B cell (primary cell): Measurements from ENCODE around the gene TLR9. TPM values are rescaled to one million over a fixed set of nuclear protein-coding genes. Genes with fewer than 3 reads are reported as not detected.

ENCODE experiments used
- ATAC-seq: fragments of 200-7000 bp; cut with Tn5 transposase; one replicate; pipeline ENCODE4 v1.10.0; 2021; ENCODE audit warnings: low read depth, mild to moderate bottlenecking, moderate number of reproducible peaks, moderate library complexity
- CTCF ChIA-PET: fragments of 350-600 bp; sonication (Branson Sonifier 250); formaldehyde crosslinking; loops from one replicate; lab custom pipeline; 2021; ENCODE audit warnings: antibody characterized with exemption, inconsistent platforms; lab: Charles Lee
- POLR2A ChIA-PET: fragments of 350-600 bp; sonication (Branson Sonifier 250); formaldehyde crosslinking; loops from one replicate; lab custom pipeline; 2021; ENCODE audit warnings: antibody characterized with exemption; lab: Charles Lee
- DNase-seq: peaks from one replicate; pipeline ENCODE4 v3.0.0; 2013
- H2AFZ ChIP-seq: 2 replicates; pipeline ENCODE4 v1.6.1; 2012; ENCODE audit warnings: mild to moderate bottlenecking, low read depth, low read length; ENCODE audit not compliant: insufficient read depth, poor library complexity, severe bottlenecking
- H3K27ac ChIP-seq, 2 donors: 1 replicate in 1 of 2; 2 replicates in 1 of 2; pipeline ENCODE4 v1.5.1; 2012 to 2013; ENCODE audit warnings: low read length in 2 of 2, mild to moderate bottlenecking in 2 of 2, moderate library complexity in 1 of 2
- H3K27me3 ChIP-seq, 4 experiments: fragments of 200-600 bp in 1 of 4; sonication (generic) in 1 of 4; replicated peaks in 1 of 4; 1 replicate in 2 of 4; 2 replicates in 2 of 4; pipeline versions ENCODE4 v1.6.1 to v1.7.0; 2013 to 2016; ENCODE audit warnings: low read length in 3 of 4, mild to moderate bottlenecking in 2 of 4, mixed read lengths in 1 of 4, moderate library complexity in 1 of 4; ENCODE audit not compliant: insufficient read depth in 4 of 4, control insufficient read depth in 3 of 4; ENCODE audit errors: control extremely low read depth in 1 of 4
- H3K36me3 ChIP-seq, 2 experiments: replicated peaks in 1 of 2; 1 replicate in 1 of 2; 2 replicates in 1 of 2; pipeline versions ENCODE4 v1.6.1 to v1.7.1; 2013; ENCODE audit warnings: low read length in 1 of 2; ENCODE audit not compliant: insufficient read depth in 2 of 2, control insufficient read depth in 1 of 2; ENCODE audit errors: control extremely low read depth in 1 of 2, extremely low read depth in 1 of 2
- H3K4me1 ChIP-seq, 2 donors: fragments of 200-600 bp in 1 of 2; sonication (generic) in 1 of 2; 1 replicate in 1 of 2; 2 replicates in 1 of 2; pipeline versions ENCODE4 v1.5.1 to v1.6.1; 2013 to 2017; ENCODE audit warnings: low read length in 2 of 2; ENCODE audit not compliant: control insufficient read depth in 2 of 2, insufficient read depth in 2 of 2
- H3K4me2 ChIP-seq: replicated peaks from 2 replicates; pipeline ENCODE3; 2012; ENCODE audit warnings: mild to moderate bottlenecking, low read depth, low read length; ENCODE audit not compliant: poor library complexity, severe bottlenecking
- H3K4me3 ChIP-seq, 5 experiments: fragments of 200-600 bp in 1 of 5; sonication (generic) in 1 of 5; 1 replicate in 3 of 5; 2 replicates in 2 of 5; pipeline versions ENCODE4 v1.5.1 to v1.7.0; 2011 to 2016; ENCODE audit warnings: low read length in 4 of 5, mild to moderate bottlenecking in 4 of 5, low read depth in 2 of 5, control low read depth in 1 of 5, moderate library complexity in 1 of 5; ENCODE audit not compliant: insufficient read depth in 1 of 5; ENCODE audit errors: control extremely low read depth in 1 of 5, extremely low read depth in 1 of 5
- H3K79me2 ChIP-seq: fragments of 200-600 bp; sonication (generic); one replicate; pipeline ENCODE4 v1.6.0; 2016; ENCODE audit warnings: low read length; ENCODE audit not compliant: control insufficient read depth, insufficient read depth
- H3K9ac ChIP-seq: fragments of 200-600 bp; sonication (generic); 2 replicates; pipeline ENCODE4 v1.6.1; 2017; ENCODE audit warnings: mild to moderate bottlenecking, low read length, moderate library complexity
- H3K9me3 ChIP-seq, 3 donors: one replicate each; pipeline versions ENCODE4 v1.6.1 to v1.7.1; 2013; ENCODE audit warnings: low read length in 2 of 3; ENCODE audit not compliant: control insufficient read depth in 2 of 3, insufficient read depth in 1 of 3; ENCODE audit errors: control extremely low read depth in 1 of 3
- H4K20me1 ChIP-seq: 2 replicates; pipeline ENCODE4 v1.6.0; 2012; ENCODE audit warnings: mild to moderate bottlenecking, low read length; ENCODE audit not compliant: insufficient read depth, control insufficient read depth, poor library complexity, severe bottlenecking
- H3K27ac Mint-ChIP-seq: one replicate; pipeline ENCODE4 v1.8.0; 2021; ENCODE audit warnings: mixed read lengths
- H3K27me3 Mint-ChIP-seq: one replicate; pipeline ENCODE4 v1.8.0; 2021; ENCODE audit warnings: mixed read lengths
- H3K4me1 Mint-ChIP-seq: one replicate; pipeline ENCODE4 v1.8.0; 2021; ENCODE audit warnings: mixed read lengths
- H3K4me3 Mint-ChIP-seq: one replicate; pipeline ENCODE4 v1.8.0; 2021; ENCODE audit warnings: mixed read lengths
- H3K9me3 Mint-ChIP-seq: one replicate; pipeline ENCODE4 v1.8.0; 2022; ENCODE audit warnings: mixed read lengths; ENCODE audit not compliant: insufficient read depth
- CTCF ChIP-seq: fragments of 200-600 bp; IDR thresholded peaks from one replicate; pipeline ENCODE4 v1.8.0; 2022; ENCODE audit warnings: antibody characterized with exemption, mild to moderate bottlenecking
- EZH2 ChIP-seq: IDR thresholded peaks from 2 replicates; pipeline ENCODE4 v1.6.1; 2012; ENCODE audit warnings: borderline replicate concordance, low read depth, mild to moderate bottlenecking, moderate library complexity, low read length; ENCODE audit not compliant: insufficient read depth, poor library complexity, severe bottlenecking
- WGBS: methylation state at CpG from one replicate; pipeline ENCODE4 v1.1.5; 2013; ENCODE audit warnings: missing lambda C conversion rate; ENCODE audit not compliant: insufficient coverage; 5-methylcytosine and 5-hydroxymethylcytosine counted together
- intact Hi-C: fragments of 100-400 bp; cut with micrococcal nuclease; formaldehyde crosslinking; loops from one replicate; pipeline ENCODE4 v1.10.0; 2022
- polyA plus RNA-seq: library from polyadenylated mRNA; depleted of rRNA; stranded (reverse); fragments of >200 nt; gene quantifications from 2 replicates; pipeline ENCODE4 v1.2.3, GENCODE V29; 2012
- total RNA-seq, 2 donors: library from RNA; stranded (reverse); fragments of 120-200 nt in 1 of 2; gene quantifications; 1 replicate in 1 of 2; 2 replicates in 1 of 2; pipeline versions ENCODE4 v1.2.3 to v1.2.4, GENCODE V29; 2013 to 2022

TLR9 gene
- total and polyA plus RNA-seq, 2 donors (not counting 1 experiment from before 2014, with no cell fraction given): 3.7 to 21.0 TPM

GRCh38 chr3:52238761-52239701 lies 13.6 kb upstream of the TLR9 start, which contains the start of gene TWF2:
Gene TWF2 (minus strand): TSS chr3:52239158. CDS start chr3:52239016, 142 bp downstream.
- Mint-ChIP-seq H3K4me3 (peak within 1 kb of the TSS; percentile 99), H3K27me3 (no peaks in the 10 kb centered on the region), H3K9me3 (no peaks in the 10 kb centered on the region), H3K27ac (peak within 1 kb of the TSS; percentile 93), H3K4me1 (peaks cover 61% of the 10 kb centered on the region)
- TF ChIP-seq EZH2: no peak
- peak; percentile 68 for TF ChIP-seq CTCF
- Histone ChIP-seq H3K4me1 (peaks cover 41 to 56% of the 10 kb centered on the region in 2 donors), H3K4me2 (peak within 1 kb of the TSS; percentile 78), H3K36me3 (peaks cover 6 to 25% of the 10 kb centered on the region in 2 experiments), H3K27me3 (no peaks in the 10 kb centered on the region), H2AFZ (peak within 1 kb of the TSS; percentile 94), H4K20me1 (peaks cover 44% of the 10 kb centered on the region), H3K9ac (peak within 1 kb of the TSS; percentile 83), H3K9me3 (no peaks in the 10 kb centered on the region), H3K79me2 (peaks cover 64% of the 10 kb centered on the region), H3K27ac (peak within 1 kb of the TSS; percentile 53 to 63), H3K4me3 (peak within 1 kb of the TSS; percentile 75 to 99 (median 93))
- intact Hi-C loops: loop anchor here (1.0 kb wide), 4 partner anchors 8 to 39 kb away; partner anchors contain the start of genes TLR9 and WDR82
- CTCF ChIA-PET: interaction anchor here (1.0 to 18.5 kb wide), 5 partner anchors 14 to 100 kb away, joined by 6 to 237 read pairs (median 32); partner anchors contain the start of genes TLR9 and WDR82
- DNase-seq: peak; percentile 92
- POLR2A ChIA-PET: interaction anchor here (0.6 to 3.1 kb wide), 10 partner anchors 10 to 89 kb away, joined by 3 to 28 read pairs (median 6); partner anchors contain the start of genes GLYCTK, TLR9 and WDR82
- peak; percentile 90 for ATAC-seq
- under 1% methylated on average over 88 of the region's 92 CpGs for WGBS
